Neural cell (in vitro differentiated cells): ENCODE results near the gene OS9. TPM values are rescaled to one million over a fixed set of nuclear protein-coding genes. Genes with fewer than 3 reads are reported as not detected.
"Not testable (repeated sequence)": the region's sequence is repeated elsewhere in the genome, so short reads cannot be mapped to it uniquely, and the experiment has no call there.

Experiments
- H2AFZ ChIP-seq: fragments of 200-600, 300-800 bp; sonication (generic), shearing (Covaris generic); 2 replicates; pipeline ENCODE4 v1.6.0; 2014; ENCODE audit warnings: low read depth, mild to moderate bottlenecking, antibody characterized with exemption, low read length, moderate library complexity
- H3F3A ChIP-seq: fragments of 200-600 bp; shearing (Covaris generic); 2 replicates; pipeline ENCODE4 v1.6.1; 2016; ENCODE audit warnings: mild to moderate bottlenecking, moderate library complexity, mixed read lengths, antibody characterized with exemption, low read length; ENCODE audit not compliant: insufficient read depth, poor library complexity, severe bottlenecking
- H3K27ac ChIP-seq: fragments of 200-600, 300-800 bp; sonication (generic), shearing (Covaris generic); 2 replicates; pipeline ENCODE4 v1.5.1; 2014; ENCODE audit warnings: mild to moderate bottlenecking, low read length, moderate library complexity
- H3K27me3 ChIP-seq: fragments of 300-800, 200-600 bp; sonication (generic), shearing (Covaris generic); 2 replicates; pipeline ENCODE4 v1.6.0; 2014; ENCODE audit warnings: mild to moderate bottlenecking, low read depth, low read length, moderate library complexity; ENCODE audit not compliant: insufficient read depth
- H3K36me3 ChIP-seq: fragments of 300-800, 200-600 bp; sonication (generic), shearing (Covaris generic); 2 replicates; pipeline ENCODE4 v1.5.1; 2014; ENCODE audit warnings: mild to moderate bottlenecking, antibody characterized with exemption, low read length, moderate library complexity; ENCODE audit not compliant: insufficient read depth
- H3K4me2 ChIP-seq: fragments of 300-800, 200-600 bp; sonication (generic), shearing (Covaris generic); 2 replicates; pipeline ENCODE4 v1.6.0; 2014; ENCODE audit warnings: mild to moderate bottlenecking, low read length
- H3K4me3 ChIP-seq: fragments of 300-800, 200-600 bp; sonication (generic), shearing (Covaris generic); 2 replicates; pipeline ENCODE4 v1.5.1; 2014; ENCODE audit warnings: mild to moderate bottlenecking, low read length, moderate library complexity
- H3K79me2 ChIP-seq: fragments of 200-600 bp; shearing (Covaris generic); replicated peaks from 2 replicates; pipeline ENCODE4 v1.6.0; 2014; ENCODE audit warnings: mild to moderate bottlenecking, low read length, moderate library complexity; ENCODE audit not compliant: insufficient read depth
- H3K9ac ChIP-seq: fragments of 300-800, 200-600 bp; sonication (generic), shearing (Covaris generic); 2 replicates; pipeline ENCODE4 v1.6.1; 2016; ENCODE audit warnings: mild to moderate bottlenecking, low read length, mixed read lengths
- H3K9me2 ChIP-seq: fragments of 200-600 bp; shearing (Covaris generic); 2 replicates; pipeline ENCODE4 v1.6.1; 2016; ENCODE audit warnings: mild to moderate bottlenecking, low read length, mixed read lengths; ENCODE audit not compliant: insufficient read depth
- H3K9me3 ChIP-seq: fragments of 200-600, 300-800 bp; sonication (generic), shearing (Covaris generic); 2 replicates; pipeline ENCODE4 v1.6.1; 2016; ENCODE audit warnings: mild to moderate bottlenecking, mixed run types, low read length, moderate library complexity, mixed read lengths
- H4K20me1 ChIP-seq: fragments of 200-600 bp; shearing (Covaris generic); 2 replicates; pipeline ENCODE4 v1.6.1; 2016; ENCODE audit warnings: mild to moderate bottlenecking, mixed run types; ENCODE audit not compliant: insufficient read depth
- CTCF ChIP-seq: fragments of 450-650 bp; IDR thresholded peaks from 2 replicates; pipeline ENCODE4 v1.5.1; 2014; ENCODE audit warnings: antibody characterized with exemption, mild to moderate bottlenecking, moderate library complexity; ENCODE audit not compliant: poor library complexity, severe bottlenecking
- EP300 ChIP-seq: fragments of 450-650 bp; conservative IDR thresholded peaks from 2 replicates; pipeline ENCODE4 v1.6.1; 2014; ENCODE audit warnings: antibody characterized with exemption, mild to moderate bottlenecking, moderate library complexity; ENCODE audit not compliant: poor library complexity, severe bottlenecking
- EZH2 ChIP-seq: fragments of 200-600, 300-800 bp; shearing (Covaris generic), sonication (generic); IDR thresholded peaks from 2 replicates; pipeline ENCODE4 v1.6.1; 2014; ENCODE audit warnings: antibody characterized with exemption, low read length, borderline replicate concordance, mild to moderate bottlenecking; ENCODE audit not compliant: insufficient read depth, poor library complexity, severe bottlenecking
- MXI1 ChIP-seq: fragments of 450-650 bp; conservative IDR thresholded peaks from 2 replicates; pipeline ENCODE4 v1.6.1; 2014; ENCODE audit warnings: antibody characterized with exemption, mild to moderate bottlenecking; ENCODE audit not compliant: poor library complexity, severe bottlenecking
- POLR2AphosphoS5 ChIP-seq: IDR thresholded peaks from 2 replicates; pipeline ENCODE4 v1.6.1; 2012
- RAD21 ChIP-seq: fragments of 450-650 bp; conservative IDR thresholded peaks from 2 replicates; pipeline ENCODE4 v1.6.1; 2014; ENCODE audit warnings: antibody characterized with exemption, mild to moderate bottlenecking, moderate library complexity
- REST ChIP-seq: IDR thresholded peaks from 2 replicates; pipeline ENCODE4 v1.6.1; 2012; ENCODE audit warnings: borderline replicate concordance
- SMC3 ChIP-seq: fragments of 450-650 bp; conservative IDR thresholded peaks from 2 replicates; pipeline ENCODE4 v1.6.1; 2014; ENCODE audit warnings: antibody characterized with exemption, mild to moderate bottlenecking, moderate library complexity; ENCODE audit not compliant: poor library complexity
- TAF1 ChIP-seq: IDR thresholded peaks from 2 replicates; pipeline ENCODE4 v1.6.1; 2012; ENCODE audit warnings: low read depth
- polyA plus RNA-seq: library from polyadenylated mRNA; depleted of rRNA; stranded (reverse); fragments of >200 nt; gene quantifications from 2 replicates; pipeline ENCODE4 v1.2.3, GENCODE V29; 2014

OS9 gene
- polyA plus RNA-seq, 1 donor from 2014 or later = 248 TPM

- no peak for TF ChIP-seq SMC3
- TF ChIP-seq TAF1 = no peak
- TF ChIP-seq RAD21 = no peak
- no peak for TF ChIP-seq EP300
- TF ChIP-seq EZH2 = no peak
- TF ChIP-seq POLR2AphosphoS5 = no peak
- no peak for TF ChIP-seq CTCF
- TF ChIP-seq REST = no peak
- no peak for TF ChIP-seq MXI1
- no peaks in the 10 kb centered on the region for H3K79me2 ChIP-seq
- no peak overlapping the region for H3K4me2 ChIP-seq
- H3K27me3 ChIP-seq = no peaks in the 10 kb centered on the region
- no peak overlapping the region for H3K27ac ChIP-seq
- no peaks in the 10 kb centered on the region for H3K9me3 ChIP-seq
- H3K4me3 ChIP-seq = no peak overlapping the region
- H4K20me1 ChIP-seq = no peaks in the 10 kb centered on the region
- H2AFZ ChIP-seq = no peak overlapping the region
- no peaks in the 10 kb centered on the region for H3K9me2 ChIP-seq
- no peak overlapping the region for H3K9ac ChIP-seq
- H3K36me3 ChIP-seq = no peaks in the 10 kb centered on the region
- no peaks in the 10 kb centered on the region for H3F3A ChIP-seq
Measured at GRCh38 chr12:57654042-57654441, 39.9 kb upstream of the OS9 start.

- TF ChIP-seq CTCF = no peak
- no peak for TF ChIP-seq SMC3
- Histone ChIP-seq H3F3A (no peaks in the 10 kb centered on the region), H4K20me1 (no peaks in the 10 kb centered on the region), H3K79me2 (no peaks in the 10 kb centered on the region), H3K9me3 (no peaks in the 10 kb centered on the region), H2AFZ (no peak overlapping the region), H3K9me2 (no peaks in the 10 kb centered on the region), H3K4me2 (no peak overlapping the region), H3K27me3 (no peaks in the 10 kb centered on the region), H3K9ac (no peak overlapping the region), H3K4me3 (no peak overlapping the region), H3K27ac (no peak overlapping the region), H3K36me3 (no peaks in the 10 kb centered on the region)
Measured at GRCh38 chr12:57655541-57656240, 38.2 kb upstream of the OS9 start.

- not testable (repeated sequence) for H4K20me1 ChIP-seq, H3K27me3 ChIP-seq, H3K9ac ChIP-seq, H3K4me3 ChIP-seq, H3F3A ChIP-seq, H3K79me2 ChIP-seq, H3K9me3 ChIP-seq, H3K36me3 ChIP-seq, H3K27ac ChIP-seq, H3K4me2 ChIP-seq, H3K9me2 ChIP-seq, H2AFZ ChIP-seq
Measured at GRCh38 chr12:57656408-57656807, 37.5 kb upstream of the OS9 start.
